Endometrial microvascular endothelial cells (primary cell): ENCODE data around the gene TNNC2. TPM values are rescaled to one million over a fixed set of nuclear protein-coding genes. Genes with fewer than 3 reads are reported as not detected.
"Not testable (repeated sequence)": the region's sequence is repeated elsewhere in the genome, so short reads cannot be mapped to it uniquely, and the experiment has no call there.

Experiments used
- in situ Hi-C: cut with HindIII; loops from 2 replicates; pipeline ENCODE4 v1.10.0; 2017; ENCODE audit warnings: low sequenced_read_pairs, low pct_unique_long_range_greater_than_20kb; ENCODE audit errors: inconsistent ontology term
- total RNA-seq: library from RNA; depleted of rRNA; stranded (reverse); fragments of >200 nt; gene quantifications from one replicate; pipeline ENCODE4 v1.2.3, GENCODE V29; 2015; ENCODE audit errors: inconsistent ontology term

Gene TNNC2
- total RNA-seq, 1 donor from 2014 or later: not detected

GRCh38 chr20:45850926-45851325 is 23.8 kb upstream of the TNNC2 start:
- in situ Hi-C loops: no loop called here

- in situ Hi-C loops: no loop called here
These were observed 23.1 kb upstream of the TNNC2 start for GRCh38 chr20:45850238-45850637.

GRCh38 chr20:45848969-45849582 is 22.0 kb upstream of the TNNC2 start:
- in situ Hi-C loops: no loop called here

- in situ Hi-C loops: no loop called here
These were observed 21.3 kb upstream of the TNNC2 start for GRCh38 chr20:45848421-45848820.

GRCh38 chr20:45845452-45845851 is 18.3 kb upstream of the TNNC2 start:
- in situ Hi-C loops: no loop called here

GRCh38 chr20:45843506-45843905 is 16.4 kb upstream of the TNNC2 start:
- in situ Hi-C loops: no loop called here

- in situ Hi-C loops: no loop called here
These were observed 15.2 kb upstream of the TNNC2 start for GRCh38 chr20:45842169-45842812.

GRCh38 chr20:45841407-45842129 is 14.5 kb upstream of the TNNC2 start:
- in situ Hi-C loops: no loop called here

GRCh38 chr20:45840700-45841198 is 13.6 kb upstream of the TNNC2 start:
- in situ Hi-C loops: no loop called here

GRCh38 chr20:45836841-45837240 is 9.7 kb upstream of the TNNC2 start:
- in situ Hi-C loops: no loop called here

GRCh38 chr20:45835825-45836224 is 8.7 kb upstream of the TNNC2 start:
- in situ Hi-C loops: no loop called here

- in situ Hi-C loops: no loop called here
These were observed 8.2 kb upstream of the TNNC2 start for GRCh38 chr20:45835329-45835765.

GRCh38 chr20:45834797-45835161 is 7.7 kb upstream of the TNNC2 start:
- in situ Hi-C loops: no loop called here

- in situ Hi-C loops: no loop called here
These were observed 7.0 kb upstream of the TNNC2 start for GRCh38 chr20:45833883-45834796.

- in situ Hi-C loops: no loop called here
These were observed 6.1 kb upstream of the TNNC2 start, which contains the start of gene SNX21 for GRCh38 chr20:45833030-45833882. TSS of gene SNX21 (plus strand) at chr20:45833799. CDS start at chr20:45833920, 121 bp downstream.

GRCh38 chr20:45832619-45833018 is 5.5 kb upstream of the TNNC2 start:
- in situ Hi-C loops: no loop called here

- in situ Hi-C loops: not testable (repeated sequence)
These were observed 2.6 kb upstream of the TNNC2 start for GRCh38 chr20:45829673-45830106.

- in situ Hi-C loops: no loop called here
These were observed 1.5 kb upstream of the TNNC2 start for GRCh38 chr20:45828589-45828988.
